SU-DHL-6 (cell line): ENCODE data around the gene CADM2.

ENCODE experiments used
- CTCF ChIP-seq: fragments of 200-600 bp; sonication (generic); IDR thresholded peaks from one replicate; pipeline ENCODE4 v1.5.1; 2017; ENCODE audit warnings: antibody characterized with exemption, mild to moderate bottlenecking, low read length, moderate library complexity; ENCODE audit not compliant: insufficient read depth, poor library complexity, severe bottlenecking
- EZH2phosphoT487 ChIP-seq: fragments of 200-600 bp; sonication (generic), shearing (Covaris generic); conservative IDR thresholded peaks from 2 replicates; pipeline ENCODE4 v1.6.1; 2018; ENCODE audit warnings: mild to moderate bottlenecking, antibody characterized with exemption, low read length, moderate library complexity, mixed read lengths

- TF ChIP-seq CTCF (no peak), EZH2phosphoT487 (no peak)
Observed at GRCh38 chr3:86073799-86074198, 1115.0 kb downstream of the CADM2 start.
